Ishikawa (cell line): ENCODE measurements around the gene AGPAT2.
A peak's percentile ranks its signal among the peaks of the same experiment; 100 is the strongest.

ENCODE experiments used
- CEBPB ChIP-seq: IDR thresholded peaks from 2 replicates; pipeline ENCODE4 v1.6.1; 2012
- CREB1 ChIP-seq: IDR thresholded peaks from 2 replicates; pipeline ENCODE4 v1.6.1; 2012; ENCODE audit warnings: low read depth
- EGR1 ChIP-seq: IDR thresholded peaks from 2 replicates; pipeline ENCODE4 v1.6.1; 2012
- EP300 ChIP-seq: IDR thresholded peaks from 2 replicates; pipeline ENCODE4 v1.6.1; 2012; ENCODE audit warnings: borderline replicate concordance
- FOXM1 ChIP-seq: IDR thresholded peaks from 2 replicates; pipeline ENCODE4 v1.6.1; 2012; ENCODE audit warnings: low read depth, borderline replicate concordance
- NFIC ChIP-seq: IDR thresholded peaks from 2 replicates; pipeline ENCODE4 v1.6.1; 2012
- RAD21 ChIP-seq: IDR thresholded peaks from 2 replicates; pipeline ENCODE4 v1.6.1; 2012; ENCODE audit warnings: low read depth
- TAF1 ChIP-seq: IDR thresholded peaks from 2 replicates; pipeline ENCODE4 v1.6.1; 2012; ENCODE audit warnings: low read depth, mild to moderate bottlenecking
- TCF12 ChIP-seq: IDR thresholded peaks from 2 replicates; pipeline ENCODE4 v1.6.1; 2012; ENCODE audit warnings: low read depth
- TEAD4 ChIP-seq: IDR thresholded peaks from 2 replicates; pipeline ENCODE4 v1.6.1; 2012
- YY1 ChIP-seq: IDR thresholded peaks from 2 replicates; pipeline ENCODE4 v1.6.1; 2012; ENCODE audit warnings: low read depth
- ZBTB7A ChIP-seq: IDR thresholded peaks from 2 replicates; pipeline ENCODE4 v1.6.1; 2012; ENCODE audit warnings: low read depth
- TF ChIP-seq, protein P1 (sequence below): IDR thresholded peaks from 2 replicates; pipeline ENCODE4 v1.6.1; 2012; ENCODE audit warnings: low read depth, mild to moderate bottlenecking
- TF ChIP-seq, protein P2 (sequence below): IDR thresholded peaks from 2 replicates; pipeline ENCODE4 v1.6.1; 2012
- TF ChIP-seq, protein P3 (sequence below): IDR thresholded peaks from 2 replicates; pipeline ENCODE4 v1.6.1; 2012

Gene AGPAT2

DNA sequence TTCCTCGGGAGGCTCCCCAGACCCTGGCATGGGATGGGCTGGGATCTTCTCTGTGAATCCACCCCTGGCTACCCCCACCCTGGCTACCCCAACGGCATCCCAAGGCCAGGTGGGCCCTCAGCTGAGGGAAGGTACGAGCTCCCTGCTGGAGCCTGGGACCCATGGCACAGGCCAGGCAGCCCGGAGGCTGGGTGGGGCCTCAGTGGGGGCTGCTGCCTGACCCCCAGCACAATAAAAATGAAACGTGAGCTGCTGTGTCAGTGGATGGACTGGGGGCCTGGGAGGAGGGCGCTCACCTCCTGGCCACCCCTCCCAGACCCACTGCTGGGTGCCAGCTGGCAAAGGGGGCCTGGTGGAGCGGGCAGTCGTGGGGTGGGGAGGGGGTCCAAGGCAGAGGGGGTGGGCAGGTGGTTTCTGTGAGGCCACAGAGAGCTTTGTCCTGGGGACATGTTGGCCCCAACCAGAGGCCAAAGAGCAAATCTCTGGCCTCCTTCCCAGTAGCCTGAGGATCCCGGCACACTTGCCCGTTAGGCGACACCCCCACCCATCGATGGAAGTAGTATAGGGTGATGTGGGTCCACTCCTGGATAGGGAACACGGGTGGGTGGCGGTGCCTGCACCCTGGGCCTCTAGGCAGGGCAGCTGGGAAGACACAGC is 14.7 kb downstream of the AGPAT2 start:
- no peak for TF ChIP-seq CEBPB
- TF ChIP-seq TEAD4, result no peak
- no peak for TF ChIP-seq ZBTB7A
- TF ChIP-seq EGR1, result no peak
- TF ChIP-seq RAD21, result no peak

DNA sequence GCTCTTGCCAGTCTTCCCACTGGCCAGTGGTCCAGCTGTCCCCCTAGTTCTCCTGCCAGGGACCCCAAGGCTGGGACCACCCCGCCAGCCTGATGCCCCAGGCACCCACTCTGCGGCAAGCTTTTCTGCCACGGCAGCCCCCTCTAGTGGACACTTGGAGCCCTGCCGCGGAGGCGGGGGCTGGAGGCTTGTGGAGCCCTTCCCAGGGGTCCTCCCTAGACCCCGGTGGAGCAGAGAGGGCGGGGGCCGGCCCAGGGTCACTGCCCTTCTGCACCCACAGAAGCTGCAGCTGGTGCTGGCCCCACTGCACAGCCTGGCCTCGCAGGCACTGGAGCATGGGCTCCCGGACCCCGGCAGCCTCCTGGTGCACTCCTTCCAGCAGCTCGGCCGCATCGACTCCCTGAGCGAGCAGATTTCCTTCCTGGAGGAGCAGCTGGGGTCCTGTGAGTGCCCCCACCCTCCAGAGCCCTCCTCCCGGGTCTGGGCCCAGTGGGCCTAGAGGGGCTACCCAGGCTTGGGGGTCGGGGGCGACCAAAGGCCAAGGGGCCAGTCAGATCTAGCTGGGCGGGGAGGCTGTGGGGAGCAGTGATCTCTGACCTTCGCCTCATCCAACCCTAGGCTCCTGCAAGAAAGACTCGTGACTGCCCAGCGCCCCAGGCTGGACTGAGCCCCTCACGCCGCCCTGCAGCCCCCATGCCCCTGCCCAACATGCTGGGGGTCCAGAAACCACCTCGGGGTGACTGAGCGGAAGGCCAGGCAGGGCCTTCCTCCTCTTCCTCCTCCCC is 15.4 kb downstream of the AGPAT2 start:
- TF ChIP-seq FOXM1, result no peak
- TF ChIP-seq ZBTB7A, result peak; percentile 81
- TF ChIP-seq, protein P1, sequence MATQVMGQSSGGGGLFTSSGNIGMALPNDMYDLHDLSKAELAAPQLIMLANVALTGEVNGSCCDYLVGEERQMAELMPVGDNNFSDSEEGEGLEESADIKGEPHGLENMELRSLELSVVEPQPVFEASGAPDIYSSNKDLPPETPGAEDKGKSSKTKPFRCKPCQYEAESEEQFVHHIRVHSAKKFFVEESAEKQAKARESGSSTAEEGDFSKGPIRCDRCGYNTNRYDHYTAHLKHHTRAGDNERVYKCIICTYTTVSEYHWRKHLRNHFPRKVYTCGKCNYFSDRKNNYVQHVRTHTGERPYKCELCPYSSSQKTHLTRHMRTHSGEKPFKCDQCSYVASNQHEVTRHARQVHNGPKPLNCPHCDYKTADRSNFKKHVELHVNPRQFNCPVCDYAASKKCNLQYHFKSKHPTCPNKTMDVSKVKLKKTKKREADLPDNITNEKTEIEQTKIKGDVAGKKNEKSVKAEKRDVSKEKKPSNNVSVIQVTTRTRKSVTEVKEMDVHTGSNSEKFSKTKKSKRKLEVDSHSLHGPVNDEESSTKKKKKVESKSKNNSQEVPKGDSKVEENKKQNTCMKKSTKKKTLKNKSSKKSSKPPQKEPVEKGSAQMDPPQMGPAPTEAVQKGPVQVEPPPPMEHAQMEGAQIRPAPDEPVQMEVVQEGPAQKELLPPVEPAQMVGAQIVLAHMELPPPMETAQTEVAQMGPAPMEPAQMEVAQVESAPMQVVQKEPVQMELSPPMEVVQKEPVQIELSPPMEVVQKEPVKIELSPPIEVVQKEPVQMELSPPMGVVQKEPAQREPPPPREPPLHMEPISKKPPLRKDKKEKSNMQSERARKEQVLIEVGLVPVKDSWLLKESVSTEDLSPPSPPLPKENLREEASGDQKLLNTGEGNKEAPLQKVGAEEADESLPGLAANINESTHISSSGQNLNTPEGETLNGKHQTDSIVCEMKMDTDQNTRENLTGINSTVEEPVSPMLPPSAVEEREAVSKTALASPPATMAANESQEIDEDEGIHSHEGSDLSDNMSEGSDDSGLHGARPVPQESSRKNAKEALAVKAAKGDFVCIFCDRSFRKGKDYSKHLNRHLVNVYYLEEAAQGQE, result no peak
- TF ChIP-seq YY1, result no peak
- peak; percentile 47 for TF ChIP-seq RAD21
- TF ChIP-seq TEAD4, result no peak
- TF ChIP-seq, protein P2, sequence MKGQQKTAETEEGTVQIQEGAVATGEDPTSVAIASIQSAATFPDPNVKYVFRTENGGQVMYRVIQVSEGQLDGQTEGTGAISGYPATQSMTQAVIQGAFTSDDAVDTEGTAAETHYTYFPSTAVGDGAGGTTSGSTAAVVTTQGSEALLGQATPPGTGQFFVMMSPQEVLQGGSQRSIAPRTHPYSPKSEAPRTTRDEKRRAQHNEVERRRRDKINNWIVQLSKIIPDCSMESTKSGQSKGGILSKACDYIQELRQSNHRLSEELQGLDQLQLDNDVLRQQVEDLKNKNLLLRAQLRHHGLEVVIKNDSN, result no peak

DNA sequence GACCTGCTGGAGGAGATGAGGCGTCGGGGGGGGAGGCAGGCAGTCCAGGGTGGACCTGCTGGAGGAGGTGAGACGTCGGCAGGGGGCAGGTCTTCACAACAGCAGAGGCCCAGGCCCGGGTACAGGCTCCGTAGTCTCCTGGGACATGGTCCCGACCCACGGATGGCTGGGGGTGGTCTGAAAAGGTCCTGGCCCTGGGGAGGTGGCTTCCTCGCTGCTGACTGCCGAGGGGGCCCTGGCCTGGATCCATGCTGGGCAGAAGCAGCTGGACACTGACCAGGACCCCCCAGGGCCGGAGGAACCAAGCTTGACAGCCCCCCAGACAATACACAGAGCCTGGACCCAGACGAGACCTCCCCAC is 16.0 kb downstream of the AGPAT2 start:
- no peak for TF ChIP-seq YY1
- no peak for TF ChIP-seq TEAD4
- TF ChIP-seq, protein P2, result no peak
- TF ChIP-seq RAD21, result no peak
- TF ChIP-seq TCF12, result no peak
- TF ChIP-seq EP300, result no peak
- no peak for TF ChIP-seq EGR1
- TF ChIP-seq CEBPB, result no peak
- no peak for TF ChIP-seq CREB1

DNA sequence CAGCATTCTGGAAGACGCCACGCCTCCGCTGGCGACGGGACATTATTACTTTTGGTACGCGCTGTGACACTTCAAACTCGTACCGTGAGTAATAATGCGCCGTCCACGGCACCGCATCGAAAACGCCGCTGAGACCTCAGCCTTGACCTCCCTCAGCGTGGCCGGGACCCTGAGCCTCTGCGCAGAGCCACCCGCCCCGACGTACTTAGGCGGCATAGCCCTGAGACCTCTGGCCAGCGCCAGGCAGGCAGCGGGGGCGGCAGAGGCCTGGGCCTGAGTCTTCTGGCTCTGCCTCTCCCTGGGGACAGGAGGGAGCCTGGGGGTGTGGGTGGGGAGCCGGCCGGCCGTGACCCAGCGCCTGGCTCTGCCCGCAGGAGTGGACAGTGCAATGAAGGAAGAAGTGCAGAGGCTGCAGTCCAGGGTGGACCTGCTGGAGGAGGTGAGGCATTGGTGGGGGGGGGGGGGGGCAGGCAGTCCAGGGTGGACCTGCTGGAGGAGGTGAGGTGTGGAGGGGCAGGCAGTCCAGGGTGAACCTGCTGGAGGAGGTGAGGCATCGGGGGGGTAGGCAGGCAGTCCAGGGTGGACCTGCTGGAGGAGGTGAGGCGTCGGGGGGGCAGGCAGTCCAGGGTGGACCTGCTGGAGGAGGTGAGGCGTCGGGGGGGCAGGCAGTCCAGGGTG is 16.5 kb downstream of the AGPAT2 start:
- TF ChIP-seq EGR1 (peak; percentile 32), NFIC (no peak), ZBTB7A (no peak)

DNA sequence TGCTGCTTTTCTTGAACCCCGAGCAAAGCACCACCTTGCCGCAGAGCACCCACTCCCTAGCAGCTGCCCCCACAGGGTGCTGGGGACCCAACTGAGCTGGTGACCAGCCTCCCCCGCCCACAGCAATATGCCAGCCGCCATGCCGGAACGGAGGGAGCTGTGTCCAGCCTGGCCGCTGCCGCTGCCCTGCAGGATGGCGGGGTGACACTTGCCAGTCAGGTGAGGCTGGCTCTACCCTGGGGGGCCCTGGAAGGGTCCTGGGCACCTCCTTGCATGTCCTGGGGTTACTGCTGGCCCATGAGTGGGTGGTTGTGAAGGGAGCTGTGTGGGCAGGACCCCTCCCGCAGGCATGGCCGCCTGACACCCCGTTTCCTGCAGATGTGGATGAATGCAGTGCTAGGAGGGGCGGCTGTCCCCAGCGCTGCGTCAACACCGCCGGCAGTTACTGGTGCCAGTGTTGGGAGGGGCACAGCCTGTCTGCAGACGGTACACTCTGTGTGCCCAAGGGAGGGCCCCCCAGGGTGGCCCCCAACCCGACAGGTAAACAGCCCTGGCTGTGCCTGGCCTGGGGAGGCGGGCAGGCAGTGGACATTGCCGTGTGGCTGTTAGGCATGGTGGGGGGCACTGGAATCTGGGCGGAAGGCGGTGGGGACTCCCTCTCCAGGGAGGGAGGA is 17.3 kb downstream of the AGPAT2 start:
- TF ChIP-seq TAF1, result no peak
- TF ChIP-seq, protein P2, result no peak
- no peak for TF ChIP-seq FOXM1
- no peak for TF ChIP-seq RAD21
- no peak for TF ChIP-seq TEAD4
- TF ChIP-seq, protein P3, sequence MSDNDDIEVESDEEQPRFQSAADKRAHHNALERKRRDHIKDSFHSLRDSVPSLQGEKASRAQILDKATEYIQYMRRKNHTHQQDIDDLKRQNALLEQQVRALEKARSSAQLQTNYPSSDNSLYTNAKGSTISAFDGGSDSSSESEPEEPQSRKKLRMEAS, result no peak
- TF ChIP-seq YY1, result peak; percentile 76; the same call in 1 of the 2 replicates
- TF ChIP-seq CREB1, result no peak
- no peak for TF ChIP-seq TCF12

DNA sequence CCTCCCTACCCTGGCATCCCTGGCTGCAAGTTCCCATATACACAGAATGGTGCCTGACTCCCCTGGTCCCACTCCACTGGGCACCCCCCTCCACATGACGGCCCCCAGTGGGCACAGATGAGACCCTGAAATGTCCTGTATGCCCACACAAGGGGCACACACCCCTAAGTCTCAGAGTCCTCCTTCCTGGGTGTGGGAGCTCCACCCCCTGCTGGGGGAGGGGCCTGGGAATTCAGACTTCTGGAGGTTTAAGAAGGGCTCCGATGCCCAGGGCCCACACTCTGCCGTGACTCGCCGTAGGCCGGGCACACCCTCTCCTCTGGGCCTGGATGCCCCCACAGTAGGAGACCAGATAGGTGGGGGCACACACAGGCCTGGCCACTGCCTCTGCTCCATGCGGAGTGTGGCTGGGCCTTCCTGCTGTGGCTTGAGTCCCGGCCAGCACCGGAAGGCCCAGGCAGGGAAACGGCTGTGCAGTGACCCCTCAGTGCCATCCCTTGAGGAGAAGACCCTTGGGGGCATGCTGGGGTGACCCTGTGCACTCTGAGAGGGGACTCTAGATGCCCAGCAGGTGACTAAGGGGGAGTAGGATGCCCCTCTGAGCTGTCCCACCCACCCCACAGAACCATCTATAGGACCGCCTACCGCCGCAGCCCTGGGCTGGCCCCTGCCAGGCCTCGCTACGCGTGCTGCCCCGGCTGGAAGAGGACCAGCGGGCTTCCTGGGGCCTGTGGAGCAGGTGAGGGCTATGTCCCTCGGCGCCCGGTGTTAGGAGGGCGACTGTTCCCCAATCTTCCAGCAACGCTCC is 18.1 kb downstream of the AGPAT2 start:
- TF ChIP-seq NFIC, result peak; percentile 86
- TF ChIP-seq TCF12, result peak; percentile 84
- TF ChIP-seq TAF1, result no peak
- TF ChIP-seq CREB1, result no peak
- TF ChIP-seq ZBTB7A, result peak; percentile 62
- TF ChIP-seq EP300, result peak; percentile 60; the same call in 1 of the 2 replicates
- TF ChIP-seq, protein P3, result 0 out of 2 replicates have a peak, but pooled peaks have one; percentile 34
- peak; percentile 59 for TF ChIP-seq TEAD4
- TF ChIP-seq RAD21, result no peak
